HG02981 (cell line): Measurements from ENCODE around the gene BTNL3.
A peak's percentile ranks its signal among the peaks of the same experiment; 100 is the strongest.
"Not testable (repeated sequence)": the region's sequence is repeated elsewhere in the genome, so short reads cannot be mapped to it uniquely, and the experiment has no call there.

ENCODE experiments used
- ATAC-seq: cut with Tn5 transposase; IDR thresholded peaks from one replicate; pipeline ENCODE4 v1.9.1; 2021; ENCODE audit warnings: mild to moderate bottlenecking, moderate library complexity; ENCODE audit not compliant: unreplicated experiment

The BTNL3 gene

GRCh38 chr5:180988592-180988991, at the start of gene BTNL3:
Gene BTNL3 (plus strand): TSS chr5:180988846. CDS start chr5:180989029, 183 bp downstream.
- no peak for ATAC-seq

GRCh38 chr5:180950291-180950949, 38.2 kb upstream of the BTNL3 start:
- no peak for ATAC-seq

- no peak for ATAC-seq
These were observed 29.0 kb upstream of the BTNL3 start for GRCh38 chr5:180959661-180960060.

- no peak for ATAC-seq
These were observed 28.4 kb upstream of the BTNL3 start for GRCh38 chr5:180960209-180960608.

- no peak for ATAC-seq
These were observed 19.2 kb upstream of the BTNL3 start for GRCh38 chr5:180969406-180969805.

- ATAC-seq = no peak
These were observed 18.3 kb upstream of the BTNL3 start for GRCh38 chr5:180970336-180970735.

GRCh38 chr5:180970875-180971274, 17.8 kb upstream of the BTNL3 start:
- ATAC-seq = no peak

- no peak for ATAC-seq
These were observed 13.9 kb upstream of the BTNL3 start for GRCh38 chr5:180974612-180975315.

- peak; percentile 95 for ATAC-seq
These were observed 13.3 kb upstream of the BTNL3 start for GRCh38 chr5:180975338-180975737.

GRCh38 chr5:180976518-180976917, 12.1 kb upstream of the BTNL3 start:
- no peak for ATAC-seq

- ATAC-seq = no peak
These were observed 10.8 kb upstream of the BTNL3 start for GRCh38 chr5:180977852-180978251.

GRCh38 chr5:180982008-180982741, 6.5 kb upstream of the BTNL3 start:
- ATAC-seq = no peak

- ATAC-seq = no peak
These were observed 630 bp upstream of the BTNL3 start for GRCh38 chr5:180988016-180988415.

GRCh38 chr5:180990086-180990881, 1.6 kb downstream of the BTNL3 start:
- ATAC-seq = no peak

- no peak for ATAC-seq
These were observed 2.2 kb downstream of the BTNL3 start for GRCh38 chr5:180990882-180991242.

- ATAC-seq = no peak
These were observed 13.3 kb downstream of the BTNL3 start for GRCh38 chr5:181001947-181002346.

- no peak for ATAC-seq
These were observed 17.1 kb downstream of the BTNL3 start for GRCh38 chr5:181005791-181006190.

- no peak for ATAC-seq
These were observed 19.5 kb downstream of the BTNL3 start for GRCh38 chr5:181008136-181008535.

- ATAC-seq = not testable (repeated sequence)
These were observed 21.4 kb downstream of the BTNL3 start for GRCh38 chr5:181010018-181010417.

GRCh38 chr5:181014654-181015053, 26.0 kb downstream of the BTNL3 start:
- ATAC-seq = not testable (repeated sequence)

- not testable (repeated sequence) for ATAC-seq
These were observed 28.8 kb downstream of the BTNL3 start for GRCh38 chr5:181017448-181017847.
